NCI-H1105 (cell line): ENCODE results near the gene LRRC14B.

Experiments used
- DNase-seq: peaks from one replicate; lab custom pipeline; 2025; lab: John Stamatoyannopoulos, UW

The LRRC14B gene

GRCh38 chr5:191036-191948 is at the start of gene LRRC14B:
Gene LRRC14B (plus strand): TSS chr5:191495. CDS start chr5:191539, 44 bp downstream.
- DNase-seq, result no peak

GRCh38 chr5:141761-142160 is 49.5 kb upstream of the LRRC14B start:
- no peak for DNase-seq

DNA sequence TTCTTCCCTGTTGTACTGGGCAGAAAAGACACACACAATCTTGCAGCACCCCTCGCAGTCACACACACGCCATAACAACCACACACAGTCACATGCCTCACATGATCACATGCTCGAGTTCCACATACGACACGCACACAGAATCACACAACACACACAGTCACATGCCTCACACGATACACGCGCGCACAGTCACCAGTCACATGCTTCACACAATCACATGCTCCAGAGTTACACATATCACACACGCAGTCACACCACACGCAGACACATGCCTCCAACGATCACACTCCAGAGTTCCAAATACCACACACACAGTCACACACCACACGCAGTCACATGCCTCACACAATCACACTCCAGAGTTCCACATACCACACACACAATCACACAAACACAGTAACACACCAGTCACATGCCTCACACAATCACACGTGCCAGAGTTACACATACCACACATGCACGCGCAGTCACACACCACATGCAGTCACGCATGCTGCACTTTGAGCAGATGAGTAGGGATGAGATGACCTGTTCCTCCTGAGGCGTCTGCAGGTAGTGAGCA is 49.0 kb upstream of the LRRC14B start:
- no peak for DNase-seq

- DNase-seq, result no peak
Observed at GRCh38 chr5:143041-143440, 48.3 kb upstream of the LRRC14B start.

DNA sequence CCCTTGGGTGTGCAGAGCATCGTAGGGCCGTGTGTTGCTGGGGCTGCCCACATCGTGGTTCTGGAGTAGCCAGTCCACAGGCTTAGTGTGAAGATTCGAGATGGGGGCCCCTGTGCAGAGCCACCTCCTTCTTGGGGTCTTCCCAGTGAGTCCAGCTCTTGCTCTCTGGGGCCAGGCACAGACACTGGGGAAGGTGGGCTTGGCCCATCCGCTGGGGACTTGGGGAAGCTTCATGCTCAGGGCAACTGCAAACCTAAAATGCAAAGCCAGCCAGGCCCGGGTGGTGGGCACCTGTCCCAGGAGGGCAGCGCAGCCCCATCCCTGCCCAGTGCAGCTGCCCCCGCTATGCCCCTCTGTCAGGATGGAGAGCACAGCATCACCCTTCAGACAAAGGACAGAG is 46.4 kb upstream of the LRRC14B start:
- DNase-seq, result no peak

- DNase-seq, result no peak
Observed at GRCh38 chr5:145585-146323, 45.5 kb upstream of the LRRC14B start.

DNA sequence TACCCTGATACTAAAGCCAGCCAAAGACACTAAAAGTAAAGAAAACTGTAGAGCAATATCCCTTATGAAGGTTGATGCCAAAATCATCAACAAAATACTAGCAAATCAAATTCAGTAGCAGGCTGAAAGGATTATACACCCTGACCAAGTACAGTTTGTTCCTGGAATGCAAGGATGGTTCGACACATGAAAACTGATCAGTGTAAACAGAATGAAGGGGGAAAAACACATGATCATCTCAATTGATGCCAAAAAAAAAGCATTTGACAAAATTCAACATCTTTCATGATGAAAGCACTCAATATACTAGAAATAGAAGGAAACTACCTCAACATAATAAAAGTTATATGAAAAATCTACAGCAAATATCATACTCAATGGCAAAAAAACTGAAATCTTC is 43.5 kb upstream of the LRRC14B start:
- no peak for DNase-seq

GRCh38 chr5:149745-150485 is 41.4 kb upstream of the LRRC14B start:
- no peak for DNase-seq

DNA sequence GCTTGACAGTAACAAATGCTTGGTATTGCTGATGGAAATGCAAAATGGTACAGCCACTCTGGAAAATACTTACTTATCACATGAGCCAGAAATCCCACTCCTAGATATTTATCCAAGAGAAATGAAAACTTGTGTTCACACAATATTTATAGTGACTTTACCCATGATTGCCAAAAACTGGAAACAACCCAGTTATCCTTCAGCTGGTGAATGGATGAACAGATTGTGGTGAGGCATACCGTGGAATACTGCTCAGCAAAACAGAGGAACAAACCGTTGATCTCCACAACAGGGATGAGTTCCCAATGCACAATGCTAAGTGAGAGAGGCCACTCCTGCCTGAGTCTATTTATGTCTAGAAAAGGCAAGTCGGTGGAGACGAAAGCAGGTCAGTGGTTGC is 40.5 kb upstream of the LRRC14B start:
- no peak for DNase-seq

- no peak for DNase-seq
Observed at GRCh38 chr5:152077-152476, 39.2 kb upstream of the LRRC14B start.

DNA sequence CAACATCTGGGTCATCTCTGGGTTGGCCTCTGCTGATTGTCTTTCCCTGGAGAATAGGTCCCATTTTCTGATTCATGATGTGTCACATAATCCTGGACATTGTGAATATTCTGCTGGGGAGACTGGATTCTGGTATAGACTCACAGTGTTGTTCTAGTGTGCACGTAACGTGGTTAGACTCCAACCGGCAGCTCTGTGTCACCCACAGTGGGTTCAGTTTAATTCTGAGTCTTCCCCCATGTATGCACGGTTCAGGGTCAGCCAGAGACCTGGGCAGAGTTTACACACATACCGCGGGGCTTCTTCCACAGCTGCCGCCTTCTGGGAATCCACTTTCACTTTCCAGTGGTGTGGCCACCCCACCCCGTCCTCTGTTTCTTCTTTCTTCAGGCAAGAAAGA is 38.0 kb upstream of the LRRC14B start:
- no peak for DNase-seq

- DNase-seq, result no peak
Observed at GRCh38 chr5:154236-154635, 37.1 kb upstream of the LRRC14B start.

- no peak for DNase-seq
Observed at GRCh38 chr5:154826-155225, 36.5 kb upstream of the LRRC14B start.

- no peak for DNase-seq
Observed at GRCh38 chr5:155651-156410, 35.5 kb upstream of the LRRC14B start.

DNA sequence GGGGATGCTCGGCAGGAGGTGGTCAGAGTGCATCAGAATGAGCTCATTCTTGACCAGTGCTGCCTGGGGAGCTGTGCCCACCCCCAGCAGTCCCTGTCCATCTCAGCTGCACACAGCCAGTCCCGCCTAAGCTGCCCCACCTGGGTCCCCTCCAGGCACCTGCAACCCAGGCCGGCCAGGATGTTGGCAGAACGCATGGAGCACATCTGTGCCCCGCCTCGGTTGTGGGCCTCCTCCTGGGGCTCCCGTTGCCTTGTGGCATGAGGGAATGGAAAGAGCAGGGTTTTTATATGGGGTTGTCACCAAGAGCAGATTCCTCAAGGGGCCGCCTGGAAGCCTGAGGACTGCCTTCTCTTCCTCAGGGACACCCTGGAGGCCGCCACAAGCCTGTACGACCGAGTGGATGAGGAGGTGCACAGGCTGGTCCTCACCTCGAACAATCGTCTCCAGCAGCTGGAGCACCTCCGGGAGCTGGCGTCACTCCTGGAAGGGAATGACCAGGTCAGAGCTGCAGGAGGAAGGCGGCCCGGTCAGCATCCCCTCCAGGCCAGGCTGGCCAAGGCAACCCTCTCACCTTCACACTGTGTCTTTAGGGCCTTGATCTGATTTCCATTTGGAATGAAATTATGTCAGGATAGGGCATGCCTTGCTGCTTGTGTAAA is 34.8 kb upstream of the LRRC14B start:
- no peak for DNase-seq

DNA sequence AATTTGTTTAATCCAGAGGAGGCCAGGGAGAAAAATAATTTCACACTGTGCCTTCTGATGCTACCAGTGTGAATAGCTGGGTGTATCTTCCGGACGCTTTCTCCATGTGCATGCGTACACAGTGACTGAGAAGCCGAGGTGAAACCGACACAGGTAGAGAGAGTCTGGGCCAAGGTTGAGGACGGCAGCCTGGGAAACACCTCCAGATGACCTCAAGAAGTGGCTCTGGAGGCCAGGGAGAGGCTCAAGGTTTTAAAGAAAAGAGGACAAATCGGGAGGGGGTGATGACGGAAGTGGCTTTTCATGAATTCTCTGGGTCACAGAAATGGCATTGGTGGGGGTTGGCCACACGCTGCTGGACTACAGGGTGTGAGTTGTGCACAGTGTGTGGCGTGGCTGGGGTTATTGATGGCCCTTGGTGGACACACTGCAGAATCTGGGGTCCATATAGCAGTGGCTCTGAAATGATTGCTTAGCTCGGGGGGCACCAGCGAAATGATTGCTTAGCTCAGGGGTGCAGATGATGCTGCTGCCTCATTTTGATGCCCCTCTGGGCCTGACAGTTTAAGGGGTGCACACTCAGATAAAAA is 34.1 kb upstream of the LRRC14B start:
- DNase-seq, result no peak

- DNase-seq, result no peak
Observed at GRCh38 chr5:157801-158200, 33.5 kb upstream of the LRRC14B start.

- peak; percentile 8 for DNase-seq
Observed at GRCh38 chr5:158807-159447, 32.4 kb upstream of the LRRC14B start.

- DNase-seq, result no peak
Observed at GRCh38 chr5:159448-160172, 31.7 kb upstream of the LRRC14B start.
